ENCODE data around the gene SIGLEC14. TPM values are rescaled to one million over a fixed set of nuclear protein-coding genes. Genes with fewer than 3 reads are reported as not detected.
A peak's percentile ranks its signal among the peaks of the same experiment; 100 is the strongest.

Gene SIGLEC14
- polyA plus RNA-seq, 3 donors from 2014 or later: 0.12 to 1.9 (median 0.99) TPM

- Mint-ChIP-seq H3K27ac (peak overlapping the region in 4 of 6 donors; percentile 29 to 87 (median 76)), H3K4me3 (peak overlapping the region; percentile 92 to 98 (median 96)), H3K4me1 (peaks cover 20 to 25% of the 10 kb centered on the region in 2 donors), H3K9me3 (peaks cover 0 to 7% (median 0%) of the 10 kb centered on the region in 6 donors), H3K36me3 (peaks cover 0 to 9% (median 0%) of the 10 kb centered on the region in 3 donors), H3K27me3 (ENCODE audit: low read depth in 3 of 3) (peaks cover 2 to 8% (median 7%) of the 10 kb centered on the region in 3 donors)
- no peak for DNase-seq
Observed at GRCh38 chr19:51595190-51596175, 51.1 kb downstream of the SIGLEC14 start.

- H3K36me3 Mint-ChIP-seq: peaks cover 0 to 9% (median 0%) of the 10 kb centered on the region in 3 donors
- DNase-seq: no peak
- H3K27me3 Mint-ChIP-seq (ENCODE audit: low read depth in 3 of 3): peaks cover 2 to 5% (median 3%) of the 10 kb centered on the region in 3 donors
- H3K4me3 Mint-ChIP-seq: peak overlapping the region; percentile 92 to 98 (median 96)
- peak overlapping the region in 4 of 6 donors; percentile 79 to 87 (median 84) for H3K27ac Mint-ChIP-seq
- H3K9me3 Mint-ChIP-seq: peaks cover 0 to 7% (median 0%) of the 10 kb centered on the region in 6 donors
- H3K4me1 Mint-ChIP-seq: peaks cover 20 to 25% of the 10 kb centered on the region in 2 donors
Observed at GRCh38 chr19:51594774-51595109, 51.9 kb downstream of the SIGLEC14 start.

GRCh38 chr19:51593969-51594773, 52.5 kb downstream of the SIGLEC14 start:
- Mint-ChIP-seq H3K36me3 (peaks cover 0 to 9% (median 4%) of the 10 kb centered on the region in 3 donors), H3K9me3 (peaks cover 0 to 7% (median 0%) of the 10 kb centered on the region in 6 donors), H3K4me1 (peaks cover 20 to 25% of the 10 kb centered on the region in 2 donors), H3K4me3 (peak overlapping the region; percentile 92 to 98 (median 96)), H3K27me3 (ENCODE audit: low read depth in 3 of 3) (peaks cover 2 to 5% (median 3%) of the 10 kb centered on the region in 3 donors), H3K27ac (peak overlapping the region; percentile 64 to 87 (median 81))
- DNase-seq: peak; percentile 93 to 94 (median 94)

GRCh38 chr19:51593138-51593890, 53.3 kb downstream of the SIGLEC14 start:
- peaks cover 4 to 9% (median 4%) of the 10 kb centered on the region in 3 donors for H3K36me3 Mint-ChIP-seq
- DNase-seq: no peak
- peak overlapping the region in 2 of 6 donors; percentile 64 to 82 for H3K27ac Mint-ChIP-seq
- H3K4me1 Mint-ChIP-seq: peaks cover 20 to 25% of the 10 kb centered on the region in 2 donors
- peak overlapping the region; percentile 92 to 98 (median 96) for H3K4me3 Mint-ChIP-seq
- peaks cover 0 to 7% (median 2%) of the 10 kb centered on the region in 6 donors for H3K9me3 Mint-ChIP-seq
- H3K27me3 Mint-ChIP-seq (ENCODE audit: low read depth in 3 of 3): peaks cover 2 to 5% (median 3%) of the 10 kb centered on the region in 3 donors

Other genes with a start within 250 kb of the SIGLEC14 start
- 1 to 10 TPM in 1 of 3 donors, under 1 TPM in 2; 0.09 to 1.8 (median 0.39) TPM for gene SIGLEC10, start 229.2 kb downstream of the SIGLEC14 start, polyA plus RNA-seq
- gene SIGLEC8, start 188.4 kb downstream of the SIGLEC14 start, polyA plus RNA-seq: not detected
- not detected for gene CEACAM18, start 168.3 kb downstream of the SIGLEC14 start, polyA plus RNA-seq
- not detected for gene SIGLEC12, start 145.0 kb downstream of the SIGLEC14 start, polyA plus RNA-seq
- gene SIGLEC6, start 115.2 kb downstream of the SIGLEC14 start, polyA plus RNA-seq: under 1 TPM in 2 of 3 donors, not detected in 1; 0.39 to 0.68 TPM
- gene ZNF175, start 75.5 kb downstream of the SIGLEC14 start, polyA plus RNA-seq: 1 to 10 TPM in 1 of 3 donors, under 1 TPM in 2; 0.79 to 2.2 (median 0.81) TPM
- under 1 TPM in 1 of 3 donors, not detected in 2; 0.49 TPM for gene SIGLEC5, start 16.4 kb downstream of the SIGLEC14 start, polyA plus RNA-seq
- 1 to 10 TPM in 2 of 3 donors, not detected in 1; 2.3 to 2.4 TPM for gene SPACA6, start 46.5 kb upstream of the SIGLEC14 start, polyA plus RNA-seq
- gene HAS1, start 77.2 kb upstream of the SIGLEC14 start, polyA plus RNA-seq: not detected
- 1 to 10 TPM; 1.8 to 6.9 (median 1.8) TPM for gene FPR1, start 105.1 kb upstream of the SIGLEC14 start, polyA plus RNA-seq
- not detected for gene FPR2, start 114.4 kb upstream of the SIGLEC14 start, polyA plus RNA-seq
- gene FPR3, start 148.3 kb upstream of the SIGLEC14 start, polyA plus RNA-seq: not detected
- 1 to 10 TPM; 1.5 to 6.8 (median 4.0) TPM for gene ZNF577, start 241.1 kb upstream of the SIGLEC14 start, polyA plus RNA-seq

Data from immature natural killer cell (primary cell).